Measurements from ENCODE around the gene AAMP.
"Not testable (repeated sequence)": the region's sequence is repeated elsewhere in the genome, so short reads cannot be mapped to it uniquely, and the experiment has no call there.

DNA sequence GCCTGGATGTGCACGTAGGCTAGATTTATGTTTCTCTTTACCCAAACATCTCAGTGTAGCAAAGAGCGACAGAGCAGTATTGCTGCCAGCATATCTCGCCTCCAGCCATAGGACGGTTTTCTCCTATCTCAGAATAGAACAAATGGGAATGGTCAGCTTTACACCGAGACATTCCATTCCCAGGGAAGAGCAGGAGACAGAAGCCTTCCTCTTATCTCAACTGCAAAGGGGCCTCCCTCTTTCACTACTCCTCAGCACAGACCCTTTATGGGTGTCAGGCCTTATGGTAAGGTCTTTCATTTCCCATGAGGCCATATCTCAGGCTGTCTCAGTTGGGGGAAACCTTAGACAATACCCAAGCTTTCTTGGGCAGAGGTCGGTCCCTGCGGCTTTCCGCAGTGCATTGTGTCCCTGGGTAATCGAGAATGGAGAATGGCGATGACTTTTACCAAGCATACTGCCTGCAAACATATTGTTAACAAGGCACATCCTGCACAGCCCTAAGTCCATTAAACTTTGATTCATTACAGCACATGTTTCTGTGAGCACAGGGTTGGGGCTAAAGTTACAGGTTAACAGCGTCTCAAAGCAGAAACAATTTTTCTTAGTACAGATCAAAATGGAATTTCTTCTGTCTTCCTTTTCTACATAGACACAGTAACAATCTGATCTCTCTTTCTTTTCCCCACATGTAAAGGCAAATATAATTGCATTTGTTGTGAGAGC is 41.8 kb upstream of the AAMP start:
- TF ChIP-seq CTCF, POLR2A, EP300, POLR2AphosphoS5 (IDR thresholded peaks at IDR 0.05): not testable (repeated sequence)

Measured in gastroesophageal sphincter (tissue), 3 donors.